ENCODE data around the gene ATXN2.

The ATXN2 gene

DNA sequence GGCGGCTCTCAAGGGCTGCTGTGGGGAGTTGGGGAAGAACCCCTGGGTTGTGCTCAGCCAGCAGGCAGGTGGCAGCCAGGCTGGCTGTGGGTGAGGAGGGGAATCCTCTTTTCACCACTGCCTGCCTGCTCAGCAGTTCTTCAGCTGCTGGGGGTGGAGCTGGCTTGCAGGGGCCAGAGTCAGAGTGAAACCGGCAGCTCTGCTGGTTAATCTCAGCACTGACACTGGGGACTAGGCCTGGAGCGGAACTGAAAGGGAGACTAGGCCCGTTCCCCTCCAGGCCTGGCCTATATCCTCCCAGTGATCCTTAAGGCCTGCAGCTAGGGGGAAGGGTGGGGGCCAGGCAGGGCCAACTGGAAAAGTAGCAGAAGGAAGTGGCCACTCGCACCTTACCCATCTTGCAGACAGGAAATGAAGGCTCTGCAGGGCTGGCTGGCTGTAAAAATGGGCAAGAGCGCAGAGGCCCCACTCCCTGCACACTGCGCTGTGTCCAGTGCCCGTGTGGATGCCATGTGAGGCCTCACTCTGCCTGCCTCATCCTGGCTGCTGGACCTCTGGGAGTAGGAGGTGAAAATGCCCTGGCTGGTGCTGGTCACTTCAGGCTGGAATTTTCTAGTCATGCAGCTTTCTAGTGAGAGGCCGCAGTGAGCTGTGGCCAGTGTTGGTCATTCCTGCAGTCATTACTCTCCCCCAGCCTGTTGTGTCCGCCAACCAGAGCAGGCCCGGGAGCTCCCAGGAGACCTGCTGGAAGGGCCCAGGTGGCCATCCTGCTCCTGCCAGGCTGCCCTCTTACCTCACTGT, 154.0 kb downstream of the ATXN2 start:
- H3K4me1 ChIP-seq (ENCODE audit: insufficient read depth, low read length), result peaks cover 8% of the 10 kb centered on the region; the same call in 1 of the 2 replicates
- no peaks in the 10 kb centered on the region for H3K9me3 ChIP-seq (ENCODE audit: insufficient read depth, low read depth, low read length)
- no peak overlapping the region for H3K4me3 ChIP-seq (ENCODE audit: low read length)
- peak overlapping the region; percentile 43 for H3K27ac ChIP-seq (ENCODE audit: low read length)
- H3K36me3 ChIP-seq (ENCODE audit: insufficient read depth, low read depth, low read length), result peaks cover 54% of the 10 kb centered on the region
- peak overlapping the region; percentile 34; the same call in 1 of the 2 replicates for H3K9ac ChIP-seq (ENCODE audit: low read depth, low read length)
- no peaks in the 10 kb centered on the region for H3K27me3 ChIP-seq (ENCODE audit: insufficient read depth, low read length)

DNA sequence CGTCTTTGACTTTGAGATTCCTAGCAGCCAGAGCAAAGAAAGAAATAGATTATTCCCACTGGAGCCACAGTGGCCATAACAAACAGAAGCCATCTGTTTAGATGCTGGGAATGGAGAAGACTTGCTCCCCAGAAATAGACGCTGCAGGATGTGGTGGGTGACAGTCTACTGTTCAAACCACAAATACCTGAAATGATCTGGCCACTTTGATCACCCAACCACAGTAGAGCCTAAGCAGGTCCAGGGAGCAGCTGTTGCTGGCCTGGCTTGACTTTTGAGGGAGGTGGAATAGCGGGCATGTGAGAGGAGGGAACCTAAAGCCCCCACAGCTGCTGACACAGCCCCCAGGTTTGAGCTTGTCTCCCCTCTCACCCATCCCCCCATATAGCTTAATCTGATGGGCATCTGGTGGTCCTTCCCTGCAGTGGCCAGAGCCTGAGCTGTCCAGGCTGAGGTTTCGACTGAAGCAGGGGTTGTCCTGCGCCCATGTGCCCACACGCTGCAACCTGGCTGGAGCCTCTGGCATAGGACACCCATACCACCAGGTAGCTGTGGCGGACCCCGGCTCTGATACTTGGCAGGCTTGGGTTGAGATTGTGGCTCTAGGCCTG, 154.7 kb downstream of the ATXN2 start:
- Histone ChIP-seq H3K4me1 (ENCODE audit: insufficient read depth, low read length) (peaks cover 8% of the 10 kb centered on the region; the same call in 1 of the 2 replicates), H3K27ac (ENCODE audit: low read length) (no peak overlapping the region), H3K27me3 (ENCODE audit: insufficient read depth, low read length) (no peaks in the 10 kb centered on the region), H3K9me3 (ENCODE audit: insufficient read depth, low read depth, low read length) (no peaks in the 10 kb centered on the region), H3K4me3 (ENCODE audit: low read length) (no peak overlapping the region), H3K9ac (ENCODE audit: low read depth, low read length) (no peak overlapping the region), H3K36me3 (ENCODE audit: insufficient read depth, low read depth, low read length) (peaks cover 47% of the 10 kb centered on the region)

DNA sequence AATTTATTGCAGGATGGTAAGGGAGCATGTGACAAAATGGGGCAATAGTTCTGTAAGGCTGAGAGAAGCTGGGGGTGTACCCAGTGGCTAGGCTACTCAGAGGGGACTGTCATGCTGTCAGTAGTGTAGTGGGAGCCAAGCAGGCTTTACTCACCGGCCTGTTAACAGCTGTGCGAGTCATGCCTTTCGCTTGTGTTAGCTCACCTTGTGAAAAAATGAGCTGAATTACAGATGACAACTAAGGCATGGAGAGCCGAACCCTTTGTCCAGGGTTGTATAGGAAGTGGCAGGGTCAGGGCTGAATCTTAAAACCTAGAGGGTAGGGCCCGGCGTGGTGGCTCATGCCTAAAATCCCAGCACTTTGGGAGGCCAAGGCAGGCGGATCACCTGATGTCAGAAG, 155.5 kb downstream of the ATXN2 start:
- H3K9me3 ChIP-seq (ENCODE audit: insufficient read depth, low read depth, low read length), result no peaks in the 10 kb centered on the region
- no peaks in the 10 kb centered on the region for H3K27me3 ChIP-seq (ENCODE audit: insufficient read depth, low read length)
- H3K27ac ChIP-seq (ENCODE audit: low read length), result no peak overlapping the region
- no peak overlapping the region for H3K4me3 ChIP-seq (ENCODE audit: low read length)
- H3K4me1 ChIP-seq (ENCODE audit: insufficient read depth, low read length), result peaks cover 8% of the 10 kb centered on the region; the same call in 1 of the 2 replicates
- H3K36me3 ChIP-seq (ENCODE audit: insufficient read depth, low read depth, low read length), result peaks cover 39% of the 10 kb centered on the region
- H3K9ac ChIP-seq (ENCODE audit: low read depth, low read length), result no peak overlapping the region

DNA sequence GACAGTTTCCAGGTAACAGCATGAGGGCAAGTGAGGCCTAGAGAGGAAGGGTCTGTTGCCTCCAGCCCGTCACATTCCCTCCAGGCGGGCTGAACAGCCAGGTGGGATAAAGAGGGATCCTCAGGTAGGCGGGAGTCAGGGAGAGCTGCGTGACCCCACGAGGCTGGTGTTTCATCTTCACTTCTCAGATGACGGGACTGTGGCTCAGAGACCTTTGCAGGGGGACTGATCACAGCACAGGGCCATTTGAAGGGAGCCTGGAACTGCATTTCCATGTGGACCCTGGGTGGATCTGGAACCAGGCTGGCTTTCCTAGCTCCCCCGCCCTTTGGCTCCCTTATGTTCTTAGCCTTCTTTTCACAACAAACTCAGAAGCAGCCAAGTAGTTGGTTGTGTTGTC, 156.0 kb downstream of the ATXN2 start:
- no peak overlapping the region for H3K27ac ChIP-seq (ENCODE audit: low read length)
- H3K4me1 ChIP-seq (ENCODE audit: insufficient read depth, low read length), result peaks cover 8% of the 10 kb centered on the region; the same call in 1 of the 2 replicates
- no peak overlapping the region for H3K4me3 ChIP-seq (ENCODE audit: low read length)
- H3K9me3 ChIP-seq (ENCODE audit: insufficient read depth, low read depth, low read length), result no peaks in the 10 kb centered on the region
- no peaks in the 10 kb centered on the region for H3K27me3 ChIP-seq (ENCODE audit: insufficient read depth, low read length)
- no peak overlapping the region for H3K9ac ChIP-seq (ENCODE audit: low read depth, low read length)
- peaks cover 34% of the 10 kb centered on the region for H3K36me3 ChIP-seq (ENCODE audit: insufficient read depth, low read depth, low read length)

DNA sequence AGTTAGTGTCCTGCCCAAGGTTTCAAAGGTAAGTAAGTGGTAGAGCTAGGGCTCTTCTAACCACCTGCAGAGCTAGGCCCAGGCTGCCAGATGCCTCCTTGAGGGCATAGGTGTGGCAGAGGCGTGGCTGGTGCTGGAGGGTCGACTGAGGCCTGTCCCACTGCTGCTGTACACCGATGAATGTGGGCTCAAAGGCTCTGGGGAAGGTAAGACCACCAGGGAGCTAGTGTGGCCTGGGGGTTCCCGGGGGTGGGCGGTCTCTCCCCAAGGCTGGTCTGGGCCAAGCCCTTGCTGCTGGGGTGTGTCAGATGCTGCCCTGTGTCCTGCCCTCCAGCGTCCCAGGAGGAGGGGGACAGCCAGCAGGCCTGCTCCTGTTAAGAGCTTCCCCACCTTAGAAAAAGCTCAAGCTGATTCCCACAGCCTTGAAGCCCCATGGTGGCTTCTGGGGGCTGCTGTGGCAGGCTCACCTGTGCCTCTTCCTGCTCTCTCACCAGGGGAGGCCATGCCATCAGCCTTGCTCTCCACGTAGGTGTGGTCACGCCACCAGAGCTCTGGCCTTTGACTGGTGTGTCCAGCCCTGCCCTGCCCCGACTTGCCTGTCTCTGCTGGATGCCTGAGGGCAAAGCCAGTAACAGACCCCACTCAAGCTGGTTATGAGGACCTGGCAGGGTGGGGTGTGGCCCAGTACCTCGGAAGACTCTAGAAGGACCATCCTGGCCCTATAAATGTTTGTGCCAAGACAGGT, 156.6 kb downstream of the ATXN2 start:
- no peaks in the 10 kb centered on the region for H3K9me3 ChIP-seq (ENCODE audit: insufficient read depth, low read depth, low read length)
- H3K36me3 ChIP-seq (ENCODE audit: insufficient read depth, low read depth, low read length), result peaks cover 28% of the 10 kb centered on the region
- H3K4me3 ChIP-seq (ENCODE audit: low read length), result no peak overlapping the region
- no peaks in the 10 kb centered on the region for H3K27me3 ChIP-seq (ENCODE audit: insufficient read depth, low read length)
- H3K9ac ChIP-seq (ENCODE audit: low read depth, low read length), result no peak overlapping the region; the same call in 1 of the 2 replicates
- peaks cover 8% of the 10 kb centered on the region; the same call in 1 of the 2 replicates for H3K4me1 ChIP-seq (ENCODE audit: insufficient read depth, low read length)
- H3K27ac ChIP-seq (ENCODE audit: low read length), result no peak overlapping the region

DNA sequence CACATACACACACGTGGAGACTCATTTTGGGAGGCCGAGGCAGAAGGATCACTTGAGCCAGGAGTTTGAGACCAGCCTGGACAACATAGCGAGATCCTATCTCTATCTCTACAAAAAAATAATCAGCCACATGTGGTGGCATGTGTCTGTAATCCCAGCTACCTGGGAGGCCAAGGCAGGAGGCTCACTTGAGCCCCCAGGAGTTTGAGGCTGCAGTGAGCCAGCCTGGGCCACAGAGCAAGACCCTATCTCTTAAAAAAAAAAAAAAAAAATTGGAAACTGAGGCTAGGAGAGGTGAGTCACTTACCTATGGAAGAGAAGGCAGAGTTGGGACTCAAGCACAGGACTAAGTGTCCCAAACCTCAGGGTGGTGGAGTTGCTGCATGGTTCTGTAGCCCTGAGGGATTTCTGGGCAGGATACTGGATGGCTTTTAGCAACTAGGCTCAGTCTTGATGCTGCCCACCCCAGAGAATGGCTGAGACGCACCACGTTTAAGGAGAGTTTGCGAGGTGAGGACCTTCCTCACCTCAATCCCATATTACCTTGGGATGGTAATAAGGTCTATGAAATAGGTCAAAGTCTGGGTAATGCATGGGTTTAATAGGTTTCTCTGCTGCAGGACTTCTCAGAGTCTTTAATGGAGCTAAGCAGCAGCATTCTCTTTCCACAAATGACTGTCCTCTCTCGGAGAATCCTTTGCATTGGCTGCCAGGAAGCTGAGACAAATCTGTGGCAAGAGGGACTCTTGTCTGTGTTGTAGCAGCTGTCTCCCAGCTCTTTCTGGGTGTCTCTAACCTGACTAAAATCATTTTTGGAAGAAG, 157.8 kb downstream of the ATXN2 start:
- Histone ChIP-seq H3K27me3 (ENCODE audit: insufficient read depth, low read length) (no peaks in the 10 kb centered on the region), H3K4me1 (ENCODE audit: insufficient read depth, low read length) (peaks cover 7% of the 10 kb centered on the region; the same call in 1 of the 2 replicates), H3K27ac (ENCODE audit: low read length) (no peak overlapping the region), H3K36me3 (ENCODE audit: insufficient read depth, low read depth, low read length) (peaks cover 16% of the 10 kb centered on the region), H3K4me3 (ENCODE audit: low read length) (no peak overlapping the region), H3K9ac (ENCODE audit: low read depth, low read length) (no peak overlapping the region), H3K9me3 (ENCODE audit: insufficient read depth, low read depth, low read length) (no peaks in the 10 kb centered on the region)

DNA sequence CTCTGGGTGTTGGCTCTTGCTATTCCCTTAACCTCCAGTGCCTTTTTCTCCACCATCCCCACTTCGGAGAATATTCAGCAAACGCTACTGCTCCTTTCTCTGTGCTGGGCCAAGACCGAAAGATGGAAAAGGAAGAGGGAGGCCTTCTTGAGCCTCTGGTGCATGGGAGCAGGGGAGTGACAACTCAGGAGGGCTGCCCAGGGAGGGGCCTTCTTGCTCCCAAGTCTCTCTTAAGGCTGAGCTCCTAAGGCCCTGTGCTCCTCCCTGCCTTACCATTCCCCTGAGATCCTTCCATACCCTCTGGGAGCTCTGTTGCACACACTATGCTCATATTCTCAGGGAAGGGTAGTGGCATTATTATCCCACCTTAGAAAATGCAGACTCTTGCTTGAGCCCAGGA, 158.5 kb downstream of the ATXN2 start:
- Histone ChIP-seq H3K27ac (ENCODE audit: low read length) (no peak overlapping the region), H3K9ac (ENCODE audit: low read depth, low read length) (no peak overlapping the region), H3K4me3 (ENCODE audit: low read length) (no peak overlapping the region), H3K9me3 (ENCODE audit: insufficient read depth, low read depth, low read length) (no peaks in the 10 kb centered on the region), H3K27me3 (ENCODE audit: insufficient read depth, low read length) (no peaks in the 10 kb centered on the region), H3K4me1 (ENCODE audit: insufficient read depth, low read length) (0 out of 2 replicates have a peak, but pooled peaks cover under 1% of the 10 kb centered on the region), H3K36me3 (ENCODE audit: insufficient read depth, low read depth, low read length) (peaks cover 13% of the 10 kb centered on the region)

DNA sequence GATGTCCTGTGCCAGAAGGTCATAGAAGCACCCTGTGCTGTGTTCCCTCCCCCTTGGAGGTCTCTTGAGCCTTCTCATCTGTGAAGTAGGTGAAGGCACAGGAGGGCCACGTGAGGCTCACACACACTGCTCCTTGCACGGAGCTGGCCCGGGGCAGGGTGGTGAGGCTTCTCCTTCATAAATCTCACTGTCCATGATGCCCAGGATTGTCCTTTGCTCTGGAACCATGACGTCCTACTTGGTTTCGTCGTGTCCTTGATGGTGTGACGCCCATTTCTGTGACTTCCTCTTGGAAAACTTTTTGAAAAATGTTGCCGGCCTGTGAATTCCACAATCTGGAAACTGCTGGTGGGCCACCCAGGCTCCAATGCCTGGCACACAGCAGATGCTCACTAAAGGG, 159.0 kb downstream of the ATXN2 start:
- Histone ChIP-seq H3K9ac (ENCODE audit: low read depth, low read length) (no peak overlapping the region), H3K27ac (ENCODE audit: low read length) (no peak overlapping the region)

DNA sequence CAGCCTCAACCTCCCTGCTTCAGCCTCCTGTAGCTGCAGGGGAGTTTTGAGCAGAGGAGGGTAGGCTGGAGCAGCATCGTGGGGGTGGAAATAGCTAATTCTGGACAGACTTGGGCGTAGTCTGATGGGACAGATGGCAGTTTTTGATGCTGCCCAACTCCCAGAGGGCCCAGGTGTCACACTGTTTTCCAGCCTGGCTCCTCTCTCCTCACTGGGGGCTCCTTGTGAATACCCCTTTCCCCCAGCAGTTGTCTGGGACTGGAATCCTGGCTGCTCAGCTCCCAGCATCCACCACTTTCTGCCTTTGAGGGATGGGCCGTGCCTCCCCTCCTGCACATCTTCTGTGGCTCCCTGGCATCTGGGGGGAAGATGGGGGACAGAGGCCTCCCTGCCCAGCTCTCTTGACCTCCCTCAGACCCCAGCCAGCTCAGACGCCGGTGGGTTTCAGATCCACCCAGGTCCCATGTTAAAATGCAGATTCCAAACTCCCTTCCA, 159.4 kb downstream of the ATXN2 start:
- Histone ChIP-seq H3K4me1 (ENCODE audit: insufficient read depth, low read length) (peaks cover 5% of the 10 kb centered on the region), H3K27ac (ENCODE audit: low read length) (no peak overlapping the region), H3K9ac (ENCODE audit: low read depth, low read length) (no peak overlapping the region), H3K27me3 (ENCODE audit: insufficient read depth, low read length) (no peaks in the 10 kb centered on the region), H3K4me3 (ENCODE audit: low read length) (no peak overlapping the region), H3K9me3 (ENCODE audit: insufficient read depth, low read depth, low read length) (no peaks in the 10 kb centered on the region), H3K36me3 (ENCODE audit: insufficient read depth, low read depth, low read length) (peaks cover 13% of the 10 kb centered on the region)

More for the DNA sequence above, 159.0 kb downstream of the ATXN2 start:
- peaks cover 13% of the 10 kb centered on the region for H3K36me3 ChIP-seq (ENCODE audit: insufficient read depth, low read depth, low read length)
- peaks cover under 1% of the 10 kb centered on the region; the same call in 1 of the 2 replicates for H3K4me1 ChIP-seq (ENCODE audit: insufficient read depth, low read length)
- H3K4me3 ChIP-seq (ENCODE audit: low read length), result no peak overlapping the region
- no peaks in the 10 kb centered on the region for H3K27me3 ChIP-seq (ENCODE audit: insufficient read depth, low read length)
- H3K9me3 ChIP-seq (ENCODE audit: insufficient read depth, low read depth, low read length), result no peaks in the 10 kb centered on the region

DNA sequence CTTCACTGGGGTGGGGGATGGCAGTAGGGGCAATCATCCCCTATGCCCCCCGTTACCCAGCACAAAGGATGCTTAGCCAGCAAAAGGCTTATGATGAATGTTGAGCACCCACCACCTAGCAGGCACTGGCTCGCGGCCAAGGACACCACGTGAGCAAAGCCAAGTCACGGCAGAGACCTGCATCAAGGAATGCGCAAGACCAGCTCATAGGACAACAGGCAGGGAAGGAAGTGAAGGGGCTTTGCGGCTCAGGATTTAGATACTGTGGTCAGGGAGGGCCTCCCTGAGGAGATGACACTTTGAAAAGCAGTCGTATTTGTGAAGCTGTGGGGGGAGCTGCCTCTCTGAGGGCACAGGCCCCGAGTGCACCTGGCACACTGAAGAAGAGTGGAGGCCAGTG, 160.6 kb downstream of the ATXN2 start:
- no peak overlapping the region for H3K27ac ChIP-seq (ENCODE audit: low read length)
- peaks cover 14% of the 10 kb centered on the region for H3K4me1 ChIP-seq (ENCODE audit: insufficient read depth, low read length)

More for the DNA sequence above, 160.6 kb downstream of the ATXN2 start:
- H3K9ac ChIP-seq (ENCODE audit: low read depth, low read length), result no peak overlapping the region
- peaks cover 5% of the 10 kb centered on the region; the same call in 1 of the 2 replicates for H3K36me3 ChIP-seq (ENCODE audit: insufficient read depth, low read depth, low read length)
- H3K27me3 ChIP-seq (ENCODE audit: insufficient read depth, low read length), result no peaks in the 10 kb centered on the region
- no peaks in the 10 kb centered on the region for H3K9me3 ChIP-seq (ENCODE audit: insufficient read depth, low read depth, low read length)
- H3K4me3 ChIP-seq (ENCODE audit: low read length), result no peak overlapping the region

Measured in iPS-20b (cell line).